Astrocyte of the spinal cord (primary cell): ENCODE measurements around the gene MED6.

Experiments
- DNase-seq: peaks from one replicate; pipeline ENCODE4 v3.0.0; 2011; ENCODE audit warnings: low read depth, low spot score
- H3K4me3 ChIP-seq: 2 replicates; pipeline ENCODE4 v1.5.1; 2011; ENCODE audit warnings: low read depth, mild to moderate bottlenecking, low read length, moderate library complexity
- CTCF ChIP-seq: IDR thresholded peaks from 2 replicates; pipeline ENCODE4 v1.5.1; 2012; ENCODE audit warnings: low read depth, mild to moderate bottlenecking, low read length, inconsistent platforms
- in situ Hi-C: cut with HindIII; loops from 2 replicates; pipeline ENCODE4 v1.10.0; 2017; ENCODE audit warnings: low sequenced_read_pairs

Gene MED6

DNA sequence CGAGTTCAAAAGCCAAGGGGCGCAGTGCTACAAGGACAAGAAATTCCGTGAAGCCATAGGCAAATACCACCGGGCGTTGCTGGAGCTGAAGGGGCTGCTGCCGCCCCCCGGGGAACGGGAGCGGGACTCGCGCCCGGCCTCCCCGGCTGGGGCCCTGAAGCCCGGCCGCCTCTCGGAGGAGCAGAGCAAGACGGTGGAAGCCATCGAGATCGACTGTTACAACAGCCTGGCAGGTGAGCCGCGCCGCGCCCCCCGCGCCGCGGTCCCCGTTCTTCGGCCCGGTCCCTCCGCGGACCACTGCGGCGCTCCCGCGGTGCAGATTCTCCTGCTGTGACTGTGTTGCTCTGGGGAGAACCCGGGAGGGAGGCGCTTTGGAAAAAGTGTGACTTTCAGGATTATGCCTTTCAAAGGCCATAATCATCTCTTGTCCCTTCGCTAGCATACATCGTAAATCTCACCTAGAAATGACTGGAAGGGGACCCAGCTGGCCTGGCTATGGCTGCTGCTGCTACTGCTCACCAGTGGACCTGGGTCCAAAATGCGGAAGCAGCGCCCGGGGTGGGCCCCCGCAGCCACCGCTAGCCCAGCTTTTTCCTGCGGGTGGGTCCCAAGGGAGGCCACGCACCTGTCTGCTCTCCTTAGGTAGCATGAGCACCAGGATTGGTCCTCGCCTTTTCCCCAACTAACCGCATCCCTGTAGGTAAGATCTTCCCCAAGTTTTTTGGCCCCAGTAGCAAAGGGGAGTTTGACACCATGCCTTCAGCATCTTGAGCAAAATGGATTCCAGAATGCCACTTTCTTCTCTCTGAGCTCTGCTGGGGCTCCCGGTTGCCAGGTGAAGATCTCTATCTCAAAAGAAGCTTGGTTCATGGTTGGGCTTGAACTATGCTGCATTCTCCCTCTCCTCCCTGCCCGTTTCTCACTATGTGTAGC, 42.1 kb upstream of the MED6 start:
- DNase-seq = no peak
- in situ Hi-C loops = no loop called here
- H3K4me3 ChIP-seq = peak overlapping the region; percentile 38
- TF ChIP-seq CTCF = no peak

DNA sequence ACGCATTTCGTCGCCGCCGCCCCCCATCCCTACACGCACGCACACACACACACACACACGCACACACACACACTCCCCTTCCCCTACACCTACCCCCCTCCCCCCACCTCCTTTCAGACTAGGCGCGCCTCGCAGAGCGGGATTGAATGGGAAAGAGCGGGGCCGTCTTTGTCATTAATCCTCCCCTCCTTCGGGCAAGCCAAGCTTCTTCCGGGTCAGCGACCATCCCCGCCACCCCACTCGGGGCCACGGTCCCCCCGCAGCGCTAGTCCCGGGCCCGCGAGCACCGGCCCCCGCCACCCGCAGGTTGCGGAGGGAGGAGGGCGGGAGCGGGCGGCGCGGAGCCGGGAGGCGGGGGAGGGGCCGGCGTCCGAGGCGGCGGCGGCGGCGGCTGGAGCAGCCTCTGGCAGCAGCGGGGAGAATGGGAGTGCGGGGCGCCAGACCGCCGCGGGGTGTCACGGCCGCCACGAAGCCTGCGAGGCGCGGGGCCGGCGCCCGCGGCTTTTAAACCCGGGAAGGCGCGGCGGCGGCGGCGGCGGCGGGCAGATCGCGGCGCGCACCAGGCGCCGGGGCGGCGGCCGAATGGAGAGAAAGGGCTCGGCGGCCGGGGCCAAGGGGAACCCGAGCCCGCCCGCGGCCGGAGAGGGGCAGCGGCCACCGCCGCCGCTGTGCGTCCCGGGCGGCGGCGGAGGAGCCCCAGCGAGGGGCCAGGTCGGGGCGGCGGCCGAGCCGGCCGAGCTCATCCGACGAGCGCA, 41.3 kb upstream of the MED6 start, which contains the start of gene TTC9:
TSS of gene TTC9 (plus strand) at position 369 of the 755 bp plus-strand sequence. CDS start at position 583, 214 bp downstream.
- in situ Hi-C loops = no loop called here
- no peak for DNase-seq
- H3K4me3 ChIP-seq = peak within 1 kb of the TSS; percentile 45
- no peak for TF ChIP-seq CTCF

GRCh38 chr14:70640938-70641547, 40.6 kb upstream of the MED6 start:
- in situ Hi-C loops = no loop called here
- TF ChIP-seq CTCF = no peak
- DNase-seq = peak; percentile 15

DNA sequence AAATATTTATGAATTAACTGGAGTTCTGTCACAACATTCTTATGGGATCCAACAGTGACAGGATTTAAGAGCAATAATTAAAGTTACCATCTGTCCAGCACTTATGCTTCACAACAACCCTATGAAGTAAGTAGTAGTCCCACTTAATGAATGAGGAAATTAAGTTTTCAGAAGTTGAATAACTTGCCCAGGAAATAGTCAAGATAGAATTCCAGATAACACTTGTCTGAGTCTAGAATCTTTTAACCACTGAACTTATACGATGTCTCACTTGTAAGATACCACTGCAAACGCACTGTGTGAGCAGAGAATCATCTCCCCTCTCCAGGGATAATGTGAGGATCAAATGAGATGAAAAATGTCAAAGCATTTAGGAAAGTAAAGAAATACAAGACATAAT, 38.0 kb upstream of the MED6 start:
- in situ Hi-C loops = no loop called here
- TF ChIP-seq CTCF = no peak
- DNase-seq = no peak
- H3K4me3 ChIP-seq = no peak overlapping the region

More at GRCh38 chr14:70640938-70641547, 40.6 kb upstream of the MED6 start:
- H3K4me3 ChIP-seq = peak overlapping the region; percentile 45

- in situ Hi-C loops = no loop called here
- DNase-seq = no peak
- TF ChIP-seq CTCF = no peak
Measured at GRCh38 chr14:70635971-70636595, 35.6 kb upstream of the MED6 start.

GRCh38 chr14:70631948-70632347, 31.5 kb upstream of the MED6 start:
- TF ChIP-seq CTCF = no peak
- H3K4me3 ChIP-seq = no peak overlapping the region
- in situ Hi-C loops = no loop called here
- no peak for DNase-seq

More at GRCh38 chr14:70635971-70636595, 35.6 kb upstream of the MED6 start:
- H3K4me3 ChIP-seq = no peak overlapping the region
